WTC11 (cell line): ENCODE results near the gene WIZ. TPM values are rescaled to one million over a fixed set of nuclear protein-coding genes. Genes with fewer than 3 reads are reported as not detected.

Source experiments
- AFF4 ChIP-seq: sonication (generic); formaldehyde crosslinking; IDR thresholded peaks from 2 replicates; pipeline ENCODE4 v1.8.1; 2023; ENCODE audit warnings: mild to moderate bottlenecking, missing genetic modification reagents, borderline replicate concordance
- ATF1 ChIP-seq: sonication (generic); formaldehyde crosslinking; IDR thresholded peaks from 2 replicates; pipeline ENCODE4 v1.8.1; 2023; ENCODE audit warnings: mild to moderate bottlenecking, moderate library complexity, missing genetic modification reagents
- CREB1 ChIP-seq: sonication (generic); formaldehyde crosslinking; IDR thresholded peaks from 2 replicates; pipeline ENCODE4 v1.8.0; 2023; ENCODE audit warnings: mild to moderate bottlenecking, missing genetic modification reagents
- EMX1 ChIP-seq: fragments of 250-450 bp; sonication (Bioruptor Pico); IDR thresholded peaks from 2 replicates; pipeline ENCODE4 v1.8.0; 2021; ENCODE audit warnings: mild to moderate bottlenecking
- ESRRA ChIP-seq: sonication (generic); formaldehyde crosslinking; IDR thresholded peaks from 2 replicates; pipeline ENCODE4 v1.8.1; 2022; ENCODE audit warnings: mild to moderate bottlenecking, missing genetic modification reagents, borderline replicate concordance
- ETV6 ChIP-seq: sonication (generic); formaldehyde crosslinking; IDR thresholded peaks from 2 replicates; pipeline ENCODE4 v1.8.1; 2022; ENCODE audit warnings: mild to moderate bottlenecking, missing genetic modification reagents
- FOXK1 ChIP-seq: sonication (generic); formaldehyde crosslinking; IDR thresholded peaks from 2 replicates; pipeline ENCODE4 v1.8.0; 2022; ENCODE audit warnings: mild to moderate bottlenecking, moderate library complexity, missing genetic modification reagents
- FOXP1 ChIP-seq: sonication (generic); formaldehyde crosslinking; IDR thresholded peaks from 2 replicates; pipeline ENCODE4 v1.8.0; 2022; ENCODE audit warnings: missing genetic modification reagents, mild to moderate bottlenecking, moderate library complexity, borderline replicate concordance
- GTF2I ChIP-seq: fragments of 250-450 bp; sonication (Bioruptor Pico); conservative IDR thresholded peaks from 2 replicates; pipeline ENCODE4 v1.4.0; 2021; ENCODE audit warnings: mild to moderate bottlenecking
- MAX ChIP-seq: sonication (generic); formaldehyde crosslinking; IDR thresholded peaks from 2 replicates; pipeline ENCODE4 v1.8.0; 2022; ENCODE audit warnings: mild to moderate bottlenecking, missing genetic modification reagents
- NFATC4 ChIP-seq: fragments of 250-450 bp; sonication (Bioruptor Pico); IDR thresholded peaks from 2 replicates; pipeline ENCODE4 v1.9.0; 2021; ENCODE audit warnings: mild to moderate bottlenecking
- NFE2L1 ChIP-seq: sonication (generic); formaldehyde crosslinking; IDR thresholded peaks from 2 replicates; pipeline ENCODE4 v1.8.1; 2023; ENCODE audit warnings: missing genetic modification reagents
- OVOL2 ChIP-seq: fragments of 250-450 bp; sonication (Bioruptor Pico); IDR thresholded peaks from 2 replicates; pipeline ENCODE4 v1.9.0; 2021; ENCODE audit warnings: mild to moderate bottlenecking, borderline replicate concordance
- PRRX2 ChIP-seq: fragments of 250-450 bp; sonication (Bioruptor Pico); IDR thresholded peaks from 2 replicates; pipeline ENCODE4 v1.8.0; 2021; ENCODE audit warnings: mild to moderate bottlenecking
- SMAD3 ChIP-seq: sonication (generic); formaldehyde crosslinking; IDR thresholded peaks from 2 replicates; pipeline ENCODE4 v1.8.0; 2022; ENCODE audit warnings: missing genetic modification reagents, mild to moderate bottlenecking, borderline replicate concordance
- SP1 ChIP-seq: sonication (generic); formaldehyde crosslinking; conservative IDR thresholded peaks from 2 replicates; pipeline ENCODE4 v1.8.1; 2022; ENCODE audit warnings: missing genetic modification reagents
- TP53 ChIP-seq: sonication (generic); formaldehyde crosslinking; IDR thresholded peaks from 2 replicates; pipeline ENCODE4 v1.8.1; 2023; ENCODE audit warnings: mild to moderate bottlenecking, missing genetic modification reagents
- ZBTB21 ChIP-seq: sonication (generic); formaldehyde crosslinking; IDR thresholded peaks from 2 replicates; pipeline ENCODE4 v1.8.1; 2023; ENCODE audit warnings: mild to moderate bottlenecking, missing genetic modification reagents, borderline replicate concordance
- ZNF138 ChIP-seq: sonication (generic); formaldehyde crosslinking; conservative IDR thresholded peaks from 2 replicates; pipeline ENCODE4 v1.8.1; 2022; ENCODE audit warnings: mild to moderate bottlenecking, moderate library complexity, missing genetic modification reagents
- ZNF232 ChIP-seq: sonication (generic); formaldehyde crosslinking; IDR thresholded peaks from 2 replicates; pipeline ENCODE4 v1.8.0; 2022; ENCODE audit warnings: mild to moderate bottlenecking, missing genetic modification reagents
- ZNF263 ChIP-seq: sonication (generic); formaldehyde crosslinking; IDR thresholded peaks from 2 replicates; pipeline ENCODE4 v1.8.1; 2022; ENCODE audit warnings: low read depth, mild to moderate bottlenecking, moderate library complexity, missing genetic modification reagents
- ZNF396 ChIP-seq: fragments of 250-450 bp; sonication (Bioruptor Pico); IDR thresholded peaks from 2 replicates; pipeline ENCODE4 v1.8.0; 2021; ENCODE audit warnings: mild to moderate bottlenecking, moderate library complexity, borderline replicate concordance
- ZNF416 ChIP-seq: fragments of 250-450 bp; sonication (Bioruptor Pico); IDR thresholded peaks from 2 replicates; pipeline ENCODE4 v1.9.0; 2021; ENCODE audit warnings: mild to moderate bottlenecking, inconsistent platforms
- total RNA-seq: library from RNA; stranded (reverse); gene quantifications from 3 replicates; pipeline ENCODE4 v1.2.3, GENCODE V29; 2021
- TF ChIP-seq, protein P1 (sequence below): sonication (generic); formaldehyde crosslinking; IDR thresholded peaks from 2 replicates; pipeline ENCODE4 v1.8.1; 2022; ENCODE audit warnings: mild to moderate bottlenecking, moderate library complexity, missing genetic modification reagents
- TF ChIP-seq, protein P2 (sequence below): sonication (generic); formaldehyde crosslinking; IDR thresholded peaks from 2 replicates; pipeline ENCODE4 v1.8.0; 2022; ENCODE audit warnings: mild to moderate bottlenecking, missing genetic modification reagents
- TF ChIP-seq, protein P3 (sequence below): fragments of 200-600 bp; IDR thresholded peaks from 2 replicates; pipeline ENCODE4 v1.8.0; 2022; ENCODE audit warnings: antibody characterized with exemption
- TF ChIP-seq, protein P4 (sequence below): sonication (generic); formaldehyde crosslinking; IDR thresholded peaks from 2 replicates; pipeline ENCODE4 v1.8.1; 2022; ENCODE audit warnings: low read depth, missing genetic modification reagents, borderline replicate concordance

The WIZ gene
- total RNA-seq, 1 experiment from 2014 or later = 43.9 TPM

DNA sequence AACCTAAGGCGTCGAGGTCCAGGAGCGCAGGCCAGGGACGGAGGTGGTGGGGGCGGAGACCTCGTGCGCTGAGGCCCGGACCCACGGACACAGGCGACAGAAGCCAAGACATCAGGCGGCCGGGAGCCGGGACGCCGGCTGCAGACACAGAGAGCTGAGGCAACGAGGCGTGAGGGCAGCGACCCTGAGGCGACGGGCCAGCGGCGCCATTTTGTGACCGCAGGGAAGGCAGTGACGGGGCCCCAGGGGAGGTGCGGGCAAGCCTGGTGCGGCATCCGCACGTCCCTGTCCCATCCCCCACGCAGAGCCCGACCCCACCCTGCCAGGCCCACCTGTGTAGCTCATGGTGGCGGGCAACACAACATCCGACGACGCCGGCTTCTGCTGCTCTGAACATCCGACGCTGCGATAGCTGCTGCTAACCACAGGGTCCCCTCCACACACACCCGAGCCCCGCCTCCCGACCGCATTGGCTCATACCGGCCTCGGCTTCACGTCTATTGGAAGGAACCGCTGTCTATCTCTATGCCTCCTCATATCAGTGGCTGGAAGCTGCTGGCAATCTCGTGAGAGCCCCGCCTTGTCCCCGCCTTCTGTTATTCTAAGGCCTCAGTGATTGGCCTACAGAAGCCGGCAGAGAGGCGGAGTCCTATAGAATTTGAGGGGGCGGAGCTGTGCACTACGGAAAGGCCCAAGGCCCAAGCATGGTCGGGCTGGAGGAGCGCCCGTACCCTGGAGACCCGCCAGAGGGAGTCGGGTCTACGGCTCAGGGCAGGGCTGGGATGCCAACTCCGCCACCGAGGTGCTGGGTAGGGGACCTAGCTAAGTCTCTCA is 31.0 kb downstream of the WIZ start, which contains the start of gene AKAP8L (continued):
- TF ChIP-seq, protein P1, sequence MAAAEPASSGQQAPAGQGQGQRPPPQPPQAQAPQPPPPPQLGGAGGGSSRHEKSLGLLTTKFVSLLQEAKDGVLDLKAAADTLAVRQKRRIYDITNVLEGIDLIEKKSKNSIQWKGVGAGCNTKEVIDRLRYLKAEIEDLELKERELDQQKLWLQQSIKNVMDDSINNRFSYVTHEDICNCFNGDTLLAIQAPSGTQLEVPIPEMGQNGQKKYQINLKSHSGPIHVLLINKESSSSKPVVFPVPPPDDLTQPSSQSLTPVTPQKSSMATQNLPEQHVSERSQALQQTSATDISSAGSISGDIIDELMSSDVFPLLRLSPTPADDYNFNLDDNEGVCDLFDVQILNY = no peak
- TF ChIP-seq ETV6 (CRISPR knock-in tag) (no peak), ZNF416 (peak; percentile 93), FOXP1 (CRISPR knock-in tag) (peak; percentile 55; the same call in 1 of the 2 replicates), SMAD3 (CRISPR knock-in tag) (no peak), EMX1 (no peak), ZNF138 (no peak), TP53 (CRISPR knock-in tag) (no peak), OVOL2 (no peak), NFE2L1 (no peak), SP1 (CRISPR knock-in tag) (peak; percentile 99), ZNF396 (no peak), ZNF263 (CRISPR knock-in tag) (no peak), ZBTB21 (CRISPR knock-in tag) (no peak), AFF4 (CRISPR knock-in tag) (no peak), ESRRA (CRISPR knock-in tag) (no peak), CREB1 (CRISPR knock-in tag) (no peak), ATF1 (CRISPR knock-in tag) (no peak), NFATC4 (CRISPR knock-in tag) (peak; percentile 62; the same call in 1 of the 2 replicates), GTF2I (CRISPR knock-in tag) (no peak), FOXK1 (CRISPR knock-in tag) (peak; percentile 39; the same call in 1 of the 2 replicates), MAX (CRISPR knock-in tag) (peak; percentile 76), PRRX2 (no peak), ZNF232 (CRISPR knock-in tag) (no peak)
- TF ChIP-seq, protein P2, sequence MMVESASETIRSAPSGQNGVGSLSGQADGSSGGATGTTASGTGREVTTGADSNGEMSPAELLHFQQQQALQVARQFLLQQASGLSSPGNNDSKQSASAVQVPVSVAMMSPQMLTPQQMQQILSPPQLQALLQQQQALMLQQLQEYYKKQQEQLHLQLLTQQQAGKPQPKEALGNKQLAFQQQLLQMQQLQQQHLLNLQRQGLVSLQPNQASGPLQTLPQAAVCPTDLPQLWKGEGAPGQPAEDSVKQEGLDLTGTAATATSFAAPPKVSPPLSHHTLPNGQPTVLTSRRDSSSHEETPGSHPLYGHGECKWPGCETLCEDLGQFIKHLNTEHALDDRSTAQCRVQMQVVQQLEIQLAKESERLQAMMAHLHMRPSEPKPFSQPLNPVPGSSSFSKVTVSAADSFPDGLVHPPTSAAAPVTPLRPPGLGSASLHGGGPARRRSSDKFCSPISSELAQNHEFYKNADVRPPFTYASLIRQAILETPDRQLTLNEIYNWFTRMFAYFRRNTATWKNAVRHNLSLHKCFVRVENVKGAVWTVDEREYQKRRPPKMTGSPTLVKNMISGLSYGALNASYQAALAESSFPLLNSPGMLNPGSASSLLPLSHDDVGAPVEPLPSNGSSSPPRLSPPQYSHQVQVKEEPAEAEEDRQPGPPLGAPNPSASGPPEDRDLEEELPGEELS (CRISPR knock-in tag) = no peak
- TF ChIP-seq, protein P3, sequence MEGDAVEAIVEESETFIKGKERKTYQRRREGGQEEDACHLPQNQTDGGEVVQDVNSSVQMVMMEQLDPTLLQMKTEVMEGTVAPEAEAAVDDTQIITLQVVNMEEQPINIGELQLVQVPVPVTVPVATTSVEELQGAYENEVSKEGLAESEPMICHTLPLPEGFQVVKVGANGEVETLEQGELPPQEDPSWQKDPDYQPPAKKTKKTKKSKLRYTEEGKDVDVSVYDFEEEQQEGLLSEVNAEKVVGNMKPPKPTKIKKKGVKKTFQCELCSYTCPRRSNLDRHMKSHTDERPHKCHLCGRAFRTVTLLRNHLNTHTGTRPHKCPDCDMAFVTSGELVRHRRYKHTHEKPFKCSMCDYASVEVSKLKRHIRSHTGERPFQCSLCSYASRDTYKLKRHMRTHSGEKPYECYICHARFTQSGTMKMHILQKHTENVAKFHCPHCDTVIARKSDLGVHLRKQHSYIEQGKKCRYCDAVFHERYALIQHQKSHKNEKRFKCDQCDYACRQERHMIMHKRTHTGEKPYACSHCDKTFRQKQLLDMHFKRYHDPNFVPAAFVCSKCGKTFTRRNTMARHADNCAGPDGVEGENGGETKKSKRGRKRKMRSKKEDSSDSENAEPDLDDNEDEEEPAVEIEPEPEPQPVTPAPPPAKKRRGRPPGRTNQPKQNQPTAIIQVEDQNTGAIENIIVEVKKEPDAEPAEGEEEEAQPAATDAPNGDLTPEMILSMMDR = no peak
- TF ChIP-seq, protein P4, sequence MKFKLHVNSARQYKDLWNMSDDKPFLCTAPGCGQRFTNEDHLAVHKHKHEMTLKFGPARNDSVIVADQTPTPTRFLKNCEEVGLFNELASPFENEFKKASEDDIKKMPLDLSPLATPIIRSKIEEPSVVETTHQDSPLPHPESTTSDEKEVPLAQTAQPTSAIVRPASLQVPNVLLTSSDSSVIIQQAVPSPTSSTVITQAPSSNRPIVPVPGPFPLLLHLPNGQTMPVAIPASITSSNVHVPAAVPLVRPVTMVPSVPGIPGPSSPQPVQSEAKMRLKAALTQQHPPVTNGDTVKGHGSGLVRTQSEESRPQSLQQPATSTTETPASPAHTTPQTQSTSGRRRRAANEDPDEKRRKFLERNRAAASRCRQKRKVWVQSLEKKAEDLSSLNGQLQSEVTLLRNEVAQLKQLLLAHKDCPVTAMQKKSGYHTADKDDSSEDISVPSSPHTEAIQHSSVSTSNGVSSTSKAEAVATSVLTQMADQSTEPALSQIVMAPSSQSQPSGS (CRISPR knock-in tag) = no peak
